ENCODE measurements around the gene GALE.
"Not testable (repeated sequence)": the region's sequence is repeated elsewhere in the genome, so short reads cannot be mapped to it uniquely, and the experiment has no call there.

- not testable (repeated sequence) for TF ChIP-seq CTCF (conservative IDR thresholded peaks at IDR 0.05; ENCODE audit: low read depth, low read length); EZH2 (IDR thresholded peaks at IDR 0.05; ENCODE audit: borderline replicate concordance, low read depth, low read length, poor library complexity, severe bottlenecking)
Measured at GRCh38 chr1:23794732-23795182, 5.8 kb downstream of the GALE start.
